H9 (cell line): ENCODE data around the gene ANKH. TPM values are rescaled to one million over a fixed set of nuclear protein-coding genes. Genes with fewer than 3 reads are reported as not detected.

ENCODE experiments used
- DNase-seq: peaks from one replicate; pipeline ENCODE4 v3.0.0-alpha.2; 2017
- H2AFZ ChIP-seq: one replicate; pipeline ENCODE4 v1.6.1; 2013; ENCODE audit warnings: mild to moderate bottlenecking, low read length, control low read depth, moderate library complexity
- H2AK5ac ChIP-seq: 2 replicates; pipeline ENCODE4 v1.6.1; 2013; ENCODE audit warnings: low read length, control low read depth, mixed read lengths; ENCODE audit not compliant: insufficient read length
- H2BK120ac ChIP-seq: one replicate; pipeline ENCODE4 v1.6.1; 2013; ENCODE audit warnings: low read depth, mild to moderate bottlenecking, low read length, control low read depth, inconsistent platforms; ENCODE audit not compliant: poor library complexity, severe bottlenecking
- H2BK12ac ChIP-seq: 2 replicates; pipeline ENCODE4 v1.6.1; 2013; ENCODE audit warnings: low read length, control low read depth, mixed read lengths, low read depth; ENCODE audit not compliant: insufficient read length
- H2BK15ac ChIP-seq: 2 replicates; pipeline ENCODE4 v1.6.1; 2013; ENCODE audit warnings: low read depth, low read length, control low read depth
- H2BK20ac ChIP-seq: one replicate; pipeline ENCODE4 v1.6.1; 2013; ENCODE audit warnings: low read depth, mild to moderate bottlenecking, low read length, control low read depth, inconsistent platforms; ENCODE audit not compliant: poor library complexity, severe bottlenecking
- H2BK5ac ChIP-seq: 2 replicates; pipeline ENCODE4 v1.6.1; 2013; ENCODE audit warnings: low read length, control low read depth, mixed read lengths; ENCODE audit not compliant: insufficient read length
- H3K14ac ChIP-seq: 2 replicates; pipeline ENCODE4 v1.6.1; 2013; ENCODE audit warnings: low read length, control low read depth; ENCODE audit not compliant: insufficient read depth
- H3K18ac ChIP-seq: 2 replicates; pipeline ENCODE4 v1.6.1; 2013; ENCODE audit warnings: low read depth, mild to moderate bottlenecking, mixed read lengths, low read length, control low read depth; ENCODE audit not compliant: insufficient read length
- H3K23ac ChIP-seq: 2 replicates; pipeline ENCODE4 v1.6.1; 2013; ENCODE audit warnings: low read length, control low read depth, mixed read lengths, low read depth; ENCODE audit not compliant: insufficient read length
- H3K23me2 ChIP-seq: 2 replicates; pipeline ENCODE4 v1.6.1; 2013; ENCODE audit warnings: low read depth, mild to moderate bottlenecking, mixed read lengths, low read length, control low read depth; ENCODE audit not compliant: insufficient read length, poor library complexity, severe bottlenecking
- H3K27ac ChIP-seq: 2 replicates; pipeline ENCODE4 v1.5.1; 2013; ENCODE audit warnings: low read length, control low read depth, mixed read lengths, low read depth; ENCODE audit not compliant: insufficient read length
- H3K27me3 ChIP-seq: 2 replicates; pipeline ENCODE4 v1.6.1; 2013; ENCODE audit warnings: low read length, control low read depth, inconsistent platforms; ENCODE audit not compliant: insufficient read depth
- H3K4ac ChIP-seq: 2 replicates; pipeline ENCODE4 v1.6.1; 2013; ENCODE audit warnings: low read depth, mild to moderate bottlenecking, control low read depth, inconsistent platforms, low read length, moderate library complexity
- H3K4me1 ChIP-seq: 2 replicates; pipeline ENCODE4 v1.6.1; 2013; ENCODE audit warnings: low read length, control low read depth, inconsistent platforms; ENCODE audit not compliant: insufficient read depth
- H3K4me2 ChIP-seq: 2 replicates; pipeline ENCODE4 v1.6.1; 2013; ENCODE audit warnings: low read length, control low read depth, mixed read lengths; ENCODE audit not compliant: insufficient read length, insufficient read depth
- H3K56ac ChIP-seq: 2 replicates; pipeline ENCODE4 v1.6.1; 2013; ENCODE audit warnings: low read depth, mild to moderate bottlenecking, mixed read lengths, low read length, control low read depth; ENCODE audit not compliant: insufficient read length
- H3K79me1 ChIP-seq: 2 replicates; pipeline ENCODE4 v1.6.1; 2013; ENCODE audit warnings: low read depth, mild to moderate bottlenecking, moderate library complexity, low read length, control low read depth, inconsistent platforms; ENCODE audit not compliant: insufficient read depth, poor library complexity, severe bottlenecking
- H3K79me2 ChIP-seq: 2 replicates; pipeline ENCODE4 v1.6.1; 2013; ENCODE audit warnings: low read length, control low read depth, inconsistent platforms; ENCODE audit not compliant: insufficient read depth
- H3K9ac ChIP-seq: 2 replicates; pipeline ENCODE4 v1.6.1; 2013; ENCODE audit warnings: low read length, control low read depth, mixed read lengths; ENCODE audit not compliant: insufficient read length; ENCODE audit errors: extremely low read depth
- H3K9me3 ChIP-seq: one replicate; pipeline ENCODE4 v1.6.1; 2013; ENCODE audit warnings: low read depth, low read length, inconsistent platforms; ENCODE audit not compliant: control insufficient read depth
- H3T11ph ChIP-seq: one replicate; pipeline ENCODE4 v1.6.1; 2013; ENCODE audit warnings: mild to moderate bottlenecking, low read length, control low read depth, inconsistent platforms
- H4K20me1 ChIP-seq: one replicate; pipeline ENCODE4 v1.6.1; 2013; ENCODE audit not compliant: control insufficient read depth, insufficient read length, insufficient read depth
- H4K5ac ChIP-seq: 2 replicates; pipeline ENCODE4 v1.6.1; 2013; ENCODE audit warnings: low read depth, mild to moderate bottlenecking, mixed read lengths, low read length, control low read depth; ENCODE audit not compliant: insufficient read length
- H4K8ac ChIP-seq: replicated peaks from 2 replicates; pipeline ENCODE4 v1.6.1; 2013; ENCODE audit warnings: low read length, control low read depth, mixed read lengths, low read depth; ENCODE audit not compliant: insufficient read length
- H4K91ac ChIP-seq: 2 replicates; pipeline ENCODE4 v1.6.1; 2013; ENCODE audit warnings: low read depth, mild to moderate bottlenecking, moderate library complexity, mixed read lengths, low read length, control low read depth; ENCODE audit not compliant: insufficient read length
- H3K27ac Mint-ChIP-seq, 3 experiments: 2 replicates in 2 of 3; 3 replicates in 1 of 3; pipeline ENCODE4 v1.8.0; 2020 to 2021; ENCODE audit warnings: mixed read lengths in 3 of 3, mild to moderate bottlenecking in 1 of 3, moderate library complexity in 1 of 3
- H3K27me3 Mint-ChIP-seq: 2 replicates; pipeline ENCODE4 v1.8.0; 2021; ENCODE audit warnings: low read depth, mild to moderate bottlenecking, moderate library complexity, mixed read lengths
- H3K36me3 Mint-ChIP-seq, 3 experiments: 2 replicates in 2 of 3; 3 replicates in 1 of 3; pipeline ENCODE4 v1.8.0; 2020 to 2021; ENCODE audit warnings: low read depth in 3 of 3, mixed read lengths in 3 of 3; ENCODE audit not compliant: insufficient read depth in 1 of 3
- H3K4me1 Mint-ChIP-seq, 2 experiments: 2 replicates each; pipeline ENCODE4 v1.8.0; 2020; ENCODE audit warnings: mixed read lengths in 2 of 2
- H3K4me3 Mint-ChIP-seq, 2 experiments: 2 replicates in 1 of 2; 3 replicates in 1 of 2; pipeline ENCODE4 v1.8.0; 2020 to 2021; ENCODE audit warnings: mild to moderate bottlenecking in 2 of 2, mixed read lengths in 2 of 2, moderate library complexity in 1 of 2
- H3K9me3 Mint-ChIP-seq, 2 experiments: 2 replicates in 1 of 2; 3 replicates in 1 of 2; pipeline ENCODE4 v1.8.0; 2020; ENCODE audit warnings: mild to moderate bottlenecking in 2 of 2, mixed read lengths in 2 of 2, moderate library complexity in 1 of 2
- CTCF ChIP-seq: fragments of 200-600 bp; sonication (generic); conservative IDR thresholded peaks from 3 replicates; pipeline ENCODE4 v1.8.0; 2021; ENCODE audit warnings: antibody characterized with exemption, mild to moderate bottlenecking
- WGBS: extraction: QIAGEN DNeasy Blood & Tissue Kit; methylation state at CpG from one replicate; pipeline ENCODE4 v1.1.7; 2013; ENCODE audit warnings: missing lambda C conversion rate, low lambda C conversion rate, mixed read lengths; ENCODE audit not compliant: insufficient read length; ENCODE audit errors: extremely low coverage; 5-methylcytosine and 5-hydroxymethylcytosine counted together
- total RNA-seq: library from RNA; stranded (reverse); gene quantifications from 2 replicates; pipeline ENCODE4 v1.2.1, GENCODE V29; 2021

Gene ANKH
- total RNA-seq, 1 experiment from 2014 or later, result 9.6 TPM

- Mint-ChIP-seq H3K27ac (no peak overlapping the region), H3K4me3 (no peak overlapping the region), H3K36me3 (no peaks in the 10 kb centered on the region; a peak in 1 of 7 replicates), H3K9me3 (no peaks in the 10 kb centered on the region), H3K4me1 (no peaks in the 10 kb centered on the region), H3K27me3 (no peaks in the 10 kb centered on the region)
- Histone ChIP-seq H3K9me3 (no peaks in the 10 kb centered on the region), H4K5ac (no peak overlapping the region), H3K4me2 (no peak overlapping the region), H2BK120ac (no peak overlapping the region), H3K14ac (no peak overlapping the region), H3K4ac (no peak overlapping the region), H2AFZ (no peak overlapping the region), H3K56ac (no peak overlapping the region), H2BK15ac (no peak overlapping the region), H4K8ac (no peak overlapping the region), H2BK12ac (no peak overlapping the region), H3K23me2 (no peaks in the 10 kb centered on the region), H4K20me1 (no peaks in the 10 kb centered on the region), H2BK5ac (no peak overlapping the region), H2BK20ac (no peak overlapping the region), H3K4me1 (no peaks in the 10 kb centered on the region), H2AK5ac (no peak overlapping the region), H3K18ac (no peak overlapping the region), H4K91ac (no peak overlapping the region), H3K79me1 (no peaks in the 10 kb centered on the region), H3T11ph (no peak overlapping the region), H3K79me2 (no peaks in the 10 kb centered on the region), H3K9ac (no peak overlapping the region), H3K23ac (no peak overlapping the region), H3K27ac (no peak overlapping the region), H3K27me3 (no peaks in the 10 kb centered on the region)
- no peak for TF ChIP-seq CTCF
- DNase-seq, result no peak
- WGBS, result no CpG with 5 or more reads among the region's 7 CpGs
These were observed 40.6 kb upstream of the ANKH start for GRCh38 chr5:14912206-14912605.
